ACC112 (cell line): ENCODE data around the gene PSMC2.

Experiments
- H2AFZ ChIP-seq: fragments of 200-600 bp; sonication (generic); one replicate; pipeline ENCODE4 v1.6.0; 2017; ENCODE audit warnings: antibody characterized with exemption, low read length; ENCODE audit not compliant: unreplicated experiment
- H3K27ac ChIP-seq: fragments of 200-600 bp; sonication (generic); 2 replicates; pipeline ENCODE4 v1.5.1; 2014; ENCODE audit warnings: low read depth, mild to moderate bottlenecking, antibody characterized with exemption, low read length, moderate library complexity
- H3K27me3 ChIP-seq: fragments of 200-600 bp; sonication (generic); 2 replicates; pipeline ENCODE4 v1.6.1; 2014; ENCODE audit warnings: mild to moderate bottlenecking, antibody characterized with exemption, low read length, moderate library complexity, mixed read lengths; ENCODE audit not compliant: insufficient read depth
- H3K36me3 ChIP-seq: fragments of 200-600 bp; sonication (generic); 2 replicates; pipeline ENCODE4 v1.6.1; 2016; ENCODE audit warnings: mild to moderate bottlenecking, antibody characterized with exemption, low read length, moderate library complexity, mixed read lengths; ENCODE audit not compliant: insufficient read depth
- H3K4me1 ChIP-seq: fragments of 200-600 bp; sonication (generic); one replicate; pipeline ENCODE4 v1.6.1; 2016; ENCODE audit warnings: low read length, mixed read lengths; ENCODE audit not compliant: insufficient read depth, unreplicated experiment, control insufficient read depth
- H3K4me3 ChIP-seq: fragments of 200-600 bp; sonication (generic); 2 replicates; pipeline ENCODE4 v1.5.1; 2014; ENCODE audit warnings: mild to moderate bottlenecking, low read depth, low read length
- H3K79me2 ChIP-seq: fragments of 200-600 bp; sonication (generic); one replicate; pipeline ENCODE4 v1.6.0; 2016; ENCODE audit warnings: low read length; ENCODE audit not compliant: control insufficient read depth, unreplicated experiment, insufficient read depth

Gene PSMC2

DNA sequence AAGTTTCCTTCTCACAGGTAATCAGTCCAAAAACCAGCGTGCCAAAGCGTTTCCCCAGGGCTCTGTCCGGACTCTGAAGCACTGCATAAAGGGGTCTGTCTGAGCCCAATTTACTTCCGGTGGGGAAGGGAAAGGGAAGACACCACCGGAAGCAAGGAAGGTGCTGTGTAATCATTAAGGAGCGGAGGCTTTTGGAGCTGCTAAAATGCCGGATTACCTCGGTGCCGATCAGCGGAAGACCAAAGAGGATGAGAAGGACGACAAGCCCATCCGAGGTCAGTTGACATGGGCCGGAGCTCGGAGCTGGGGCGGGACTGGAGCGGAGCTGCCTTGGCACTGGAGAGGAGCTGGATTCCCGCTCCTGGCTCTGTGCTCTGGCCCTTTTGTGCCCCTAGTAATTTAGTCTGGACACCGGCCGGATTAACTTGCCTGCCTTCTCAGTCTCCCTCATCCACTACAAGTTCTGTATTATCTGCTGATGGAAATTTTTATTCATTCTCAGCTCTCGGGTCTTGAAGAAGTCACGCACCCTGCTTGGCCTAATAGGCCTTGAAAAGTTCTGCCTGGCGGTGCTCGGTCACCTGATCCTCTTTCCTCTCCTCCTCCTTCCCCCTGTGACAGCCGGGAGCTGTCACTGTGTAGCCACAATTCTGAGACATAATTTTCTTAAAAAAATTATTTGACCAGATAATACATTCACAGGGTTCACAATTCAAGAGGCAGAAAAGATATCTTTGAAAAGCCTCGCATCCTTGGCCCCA is at the start of gene PSMC2:
PSMC2 (plus strand) TSS at position 137 of the 761 bp plus-strand sequence; CDS start at position 206, 69 bp downstream.
- Histone ChIP-seq H3K4me3 (peak within 1 kb of the TSS; percentile 96), H2AFZ (peak within 1 kb of the TSS; percentile 91), H3K27ac (peak within 1 kb of the TSS; percentile 93), H3K36me3 (peaks cover 3% of the 10 kb centered on the region; the same call in 1 of the 2 replicates), H3K27me3 (no peaks in the 10 kb centered on the region), H3K79me2 (peaks cover 80% of the 10 kb centered on the region), H3K4me1 (peaks cover 29% of the 10 kb centered on the region)

- no peaks in the 10 kb centered on the region for H3K27me3 ChIP-seq
- peak overlapping the region; percentile 76 for H2AFZ ChIP-seq
- peaks cover 23% of the 10 kb centered on the region for H3K79me2 ChIP-seq
- H3K27ac ChIP-seq = peak overlapping the region; percentile 80
- peak overlapping the region; percentile 77 for H3K4me3 ChIP-seq
- peaks cover 19% of the 10 kb centered on the region for H3K36me3 ChIP-seq
- H3K4me1 ChIP-seq = peaks cover 8% of the 10 kb centered on the region
Observed at GRCh38 chr7:103297837-103298179, 49.6 kb upstream of the PSMC2 start.

- Histone ChIP-seq H3K4me1 (peaks cover 8% of the 10 kb centered on the region), H2AFZ (no peak overlapping the region), H3K36me3 (peaks cover 33% of the 10 kb centered on the region), H3K27ac (no peak overlapping the region), H3K27me3 (no peaks in the 10 kb centered on the region), H3K4me3 (no peak overlapping the region), H3K79me2 (peaks cover 23% of the 10 kb centered on the region)
Observed at GRCh38 chr7:103299660-103300059, 47.8 kb upstream of the PSMC2 start.

- no peak overlapping the region for H3K27ac ChIP-seq
- H3K36me3 ChIP-seq = peaks cover 45% of the 10 kb centered on the region
- H3K79me2 ChIP-seq = peaks cover 23% of the 10 kb centered on the region
- no peak overlapping the region for H2AFZ ChIP-seq
- H3K4me3 ChIP-seq = no peak overlapping the region
- H3K4me1 ChIP-seq = peaks cover 8% of the 10 kb centered on the region
- no peaks in the 10 kb centered on the region for H3K27me3 ChIP-seq
Observed at GRCh38 chr7:103301441-103301840, 46.0 kb upstream of the PSMC2 start.

- Histone ChIP-seq H3K36me3 (peaks cover 63% of the 10 kb centered on the region), H3K27ac (no peak overlapping the region), H3K4me3 (no peak overlapping the region), H3K4me1 (no peaks in the 10 kb centered on the region), H3K79me2 (peaks cover 5% of the 10 kb centered on the region), H3K27me3 (no peaks in the 10 kb centered on the region), H2AFZ (no peak overlapping the region)
Observed at GRCh38 chr7:103307503-103308231, 39.8 kb upstream of the PSMC2 start.

DNA sequence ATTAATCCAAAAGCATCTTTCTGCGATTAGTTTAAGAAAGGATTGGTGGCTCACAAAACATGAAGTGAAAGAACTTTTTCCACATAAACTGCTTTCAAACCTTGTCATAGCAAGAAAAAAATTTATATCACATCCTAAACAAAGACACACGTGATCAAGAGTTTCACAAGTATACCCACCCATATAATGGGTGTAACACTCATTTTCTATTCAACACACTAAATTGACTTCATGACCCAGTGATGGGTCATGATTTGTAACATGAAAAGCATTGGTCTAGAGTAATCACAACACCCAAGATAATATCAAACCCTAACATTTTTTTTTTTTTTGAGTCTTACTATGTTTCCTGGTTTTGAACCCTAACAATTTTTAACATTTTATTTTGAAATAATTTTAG is 32.6 kb upstream of the PSMC2 start:
- H3K79me2 ChIP-seq = no peaks in the 10 kb centered on the region
- no peak overlapping the region for H3K4me3 ChIP-seq
- peaks cover 43% of the 10 kb centered on the region for H3K36me3 ChIP-seq
- H3K27me3 ChIP-seq = no peaks in the 10 kb centered on the region
- H3K4me1 ChIP-seq = no peaks in the 10 kb centered on the region
- no peak overlapping the region for H3K27ac ChIP-seq
- no peak overlapping the region for H2AFZ ChIP-seq

DNA sequence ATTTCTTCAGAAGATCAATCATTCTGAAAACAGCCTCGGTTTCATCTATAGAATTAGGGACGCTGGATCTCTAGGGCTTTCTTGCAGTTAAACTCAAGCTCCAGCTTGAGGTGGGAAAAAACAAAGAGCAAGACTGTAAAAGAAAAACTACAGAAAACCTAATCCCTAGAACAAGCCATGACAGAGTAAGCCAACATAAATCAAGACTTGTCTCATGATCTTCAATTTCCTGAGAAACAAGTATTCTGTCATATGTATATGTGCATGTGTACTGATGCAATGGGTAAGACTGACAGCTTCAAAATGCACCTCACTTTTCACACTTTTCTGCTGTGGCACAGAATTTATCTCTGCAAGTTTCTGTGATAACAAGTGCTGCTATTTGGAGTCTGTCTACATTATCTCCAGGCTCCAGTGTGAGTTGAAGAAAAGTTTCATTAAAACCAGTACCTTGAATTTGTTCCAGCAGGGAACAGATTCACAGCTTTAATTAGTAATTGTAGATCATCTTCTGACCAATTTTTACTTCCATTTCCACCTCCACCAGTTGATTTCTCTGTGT is 31.0 kb upstream of the PSMC2 start:
- Histone ChIP-seq H3K4me3 (no peak overlapping the region), H3K4me1 (no peaks in the 10 kb centered on the region), H3K79me2 (no peaks in the 10 kb centered on the region), H2AFZ (no peak overlapping the region), H3K36me3 (peaks cover 35% of the 10 kb centered on the region), H3K27ac (no peak overlapping the region), H3K27me3 (no peaks in the 10 kb centered on the region)

- Histone ChIP-seq H3K36me3 (peaks cover 33% of the 10 kb centered on the region), H3K4me3 (no peak overlapping the region), H3K27ac (no peak overlapping the region), H3K27me3 (no peaks in the 10 kb centered on the region), H3K4me1 (no peaks in the 10 kb centered on the region), H2AFZ (no peak overlapping the region), H3K79me2 (no peaks in the 10 kb centered on the region)
Observed at GRCh38 chr7:103317009-103317408, 30.4 kb upstream of the PSMC2 start.

DNA sequence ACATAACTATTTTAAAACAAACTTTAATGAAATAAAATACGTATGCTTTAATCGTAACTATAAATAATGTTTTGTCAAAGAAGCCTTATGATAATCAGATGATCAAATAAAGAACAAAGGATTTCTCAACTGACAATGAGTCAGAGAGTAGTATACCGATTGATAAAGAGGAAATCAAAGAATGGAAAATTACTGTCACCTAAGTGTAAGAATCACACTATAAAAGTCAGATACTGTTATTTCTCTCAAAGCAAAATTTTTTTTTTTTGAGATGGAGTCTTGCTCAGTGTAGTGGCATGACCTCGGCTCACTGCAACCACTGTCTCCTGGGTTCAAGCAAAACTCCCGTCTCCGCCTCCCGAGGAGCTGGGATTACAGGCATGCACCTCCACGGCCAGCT is 21.7 kb upstream of the PSMC2 start:
- H3K4me3 ChIP-seq = no peak overlapping the region
- no peak overlapping the region for H2AFZ ChIP-seq
- H3K36me3 ChIP-seq = peaks cover 28% of the 10 kb centered on the region
- H3K4me1 ChIP-seq = no peaks in the 10 kb centered on the region
- no peaks in the 10 kb centered on the region for H3K79me2 ChIP-seq
- no peak overlapping the region for H3K27ac ChIP-seq
- H3K27me3 ChIP-seq = no peaks in the 10 kb centered on the region

DNA sequence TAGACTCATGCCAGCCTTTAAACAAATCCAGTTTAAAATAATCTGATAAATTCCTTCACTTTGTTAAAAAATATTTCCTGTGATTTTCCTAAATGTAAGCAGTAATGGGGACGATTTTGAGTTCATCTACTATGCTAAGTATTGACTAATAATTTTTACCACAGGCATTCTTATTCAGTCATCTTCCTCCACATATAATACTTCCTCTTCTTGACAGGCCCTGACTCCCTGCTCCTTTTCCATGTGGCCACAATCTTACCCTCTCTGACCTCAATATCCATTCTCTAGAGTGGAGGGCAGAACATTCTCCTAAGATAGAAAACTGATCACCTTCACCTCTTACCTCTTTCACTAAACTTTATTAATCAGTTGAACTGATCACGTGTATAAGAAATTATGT is 10.7 kb upstream of the PSMC2 start:
- Histone ChIP-seq H3K27me3 (no peaks in the 10 kb centered on the region), H3K4me1 (peaks cover 7% of the 10 kb centered on the region), H3K4me3 (no peak overlapping the region), H3K27ac (no peak overlapping the region), H3K36me3 (peaks cover 27% of the 10 kb centered on the region), H3K79me2 (peaks cover 55% of the 10 kb centered on the region), H2AFZ (no peak overlapping the region)
